IMR-90 (cell line): ENCODE measurements around the gene RCN2. TPM values are rescaled to one million over a fixed set of nuclear protein-coding genes. Genes with fewer than 3 reads are reported as not detected.
A peak's percentile ranks its signal among the peaks of the same experiment; 100 is the strongest.

Experiments
- ATAC-seq: fragments of 200-7000 bp; cut with Tn5 transposase; 2 replicates; pipeline ENCODE4 v1.9.1; 2020; ENCODE audit warnings: low read depth, mild to moderate bottlenecking, moderate library complexity
- BruUV-seq: library from RNA; stranded (reverse); fragments of 400-500 nt; replicated peaks from 2 replicates; lab custom pipeline; 2021; lab: Mats Ljungman, UMichigan
- CTCF ChIA-PET: fragments of 300-600 bp; formaldehyde crosslinking; extraction: SDS; loops from one replicate; lab custom pipeline; 2021; ENCODE audit warnings: antibody characterized with exemption; lab: Yijun Ruan, JAX
- POLR2A ChIA-PET: fragments of 300-600 bp; sonication (Branson Sonifier 250); formaldehyde crosslinking; loops from one replicate; lab custom pipeline; 2022; ENCODE audit warnings: antibody characterized with exemption; ENCODE audit not compliant: unreplicated experiment; lab: Charles Lee
- DNase-seq: peaks from one replicate; pipeline ENCODE4 v3.0.0; 2013
- H2AFZ ChIP-seq: replicated peaks from 2 replicates; pipeline ENCODE3; 2013; ENCODE audit warnings: low read length, mild to moderate bottlenecking; ENCODE audit not compliant: poor library complexity
- H2AK5ac ChIP-seq: 2 replicates; pipeline ENCODE4 v1.6.1; 2013; ENCODE audit warnings: low read depth, low read length, inconsistent platforms
- H2AK9ac ChIP-seq: replicated peaks from 2 replicates; pipeline ENCODE3; 2013; ENCODE audit warnings: mild to moderate bottlenecking, low read depth, low read length, moderate library complexity; ENCODE audit not compliant: poor library complexity
- H2BK120ac ChIP-seq: 2 replicates; pipeline ENCODE4 v1.6.1; 2013; ENCODE audit warnings: low read depth, low read length, inconsistent platforms
- H2BK15ac ChIP-seq: 3 replicates; pipeline ENCODE4 v1.6.1; 2013; ENCODE audit warnings: low read depth, low read length, inconsistent platforms
- H2BK20ac ChIP-seq: 2 replicates; pipeline ENCODE4 v1.6.1; 2013; ENCODE audit warnings: low read depth, mild to moderate bottlenecking, inconsistent platforms, low read length, moderate library complexity
- H2BK5ac ChIP-seq: 2 replicates; pipeline ENCODE4 v1.6.1; 2013; ENCODE audit warnings: mild to moderate bottlenecking, low read depth, low read length, inconsistent platforms; ENCODE audit not compliant: poor library complexity, severe bottlenecking
- H3K14ac ChIP-seq: replicated peaks from 2 replicates; pipeline ENCODE4 v1.6.1; 2013; ENCODE audit warnings: low read depth, low read length, inconsistent platforms
- H3K18ac ChIP-seq: 2 replicates; pipeline ENCODE4 v1.6.1; 2013; ENCODE audit warnings: low read depth, low read length, control low read depth
- H3K23ac ChIP-seq: 2 replicates; pipeline ENCODE4 v1.6.1; 2013; ENCODE audit warnings: low read depth, low read length, inconsistent platforms
- H3K27ac ChIP-seq: 2 replicates; pipeline ENCODE4 v1.5.1; 2013; ENCODE audit warnings: mild to moderate bottlenecking, control low read depth, low read length; ENCODE audit not compliant: insufficient read depth
- H3K27me3 ChIP-seq: 2 replicates; pipeline ENCODE4 v1.6.1; 2013; ENCODE audit warnings: low read length; ENCODE audit not compliant: control insufficient read depth, insufficient read depth
- H3K36me3 ChIP-seq: 2 replicates; pipeline ENCODE4 v1.6.1; 2013; ENCODE audit warnings: low read length, mixed read lengths; ENCODE audit not compliant: control insufficient read depth, insufficient read depth
- H3K4ac ChIP-seq: 2 replicates; pipeline ENCODE4 v1.6.1; 2013; ENCODE audit warnings: low read depth, low read length, inconsistent platforms
- H3K4me1 ChIP-seq: 2 replicates; pipeline ENCODE4 v1.6.1; 2013; ENCODE audit warnings: low read length, mixed read lengths; ENCODE audit not compliant: control insufficient read depth, insufficient read depth
- H3K4me2 ChIP-seq: 2 replicates; pipeline ENCODE4 v1.6.1; 2013; ENCODE audit warnings: low read depth, mild to moderate bottlenecking, control low read depth, low read length, moderate library complexity
- H3K4me3 ChIP-seq: 2 replicates; pipeline ENCODE4 v1.5.1; 2013; ENCODE audit warnings: low read depth, mild to moderate bottlenecking, control low read depth, low read length, moderate library complexity; ENCODE audit not compliant: insufficient read depth
- H3K56ac ChIP-seq: 2 replicates; pipeline ENCODE4 v1.6.1; 2013; ENCODE audit warnings: low read length, inconsistent platforms; ENCODE audit not compliant: insufficient read depth; ENCODE audit errors: extremely low read depth
- H3K79me1 ChIP-seq, 2 experiments: 2 replicates each; pipeline ENCODE4 v1.6.1; 2013; ENCODE audit warnings: low read length in 2 of 2, inconsistent platforms in 1 of 2, low read depth in 1 of 2
- H3K9ac ChIP-seq: 2 replicates; pipeline ENCODE4 v1.6.1; 2013; ENCODE audit warnings: low read depth, low read length, control low read depth
- H3K9me1 ChIP-seq: 2 replicates; pipeline ENCODE4 v1.6.1; 2013; ENCODE audit warnings: low read length, inconsistent platforms; ENCODE audit not compliant: insufficient read depth
- H3K9me3 ChIP-seq: 2 replicates; pipeline ENCODE4 v1.6.1; 2013; ENCODE audit warnings: low read length; ENCODE audit not compliant: control insufficient read depth, insufficient read depth
- H4K20me1 ChIP-seq: 2 replicates; pipeline ENCODE4 v1.6.1; 2013; ENCODE audit warnings: low read length, inconsistent platforms; ENCODE audit not compliant: insufficient read depth
- H4K5ac ChIP-seq: 2 replicates; pipeline ENCODE4 v1.6.1; 2013; ENCODE audit warnings: mild to moderate bottlenecking, low read depth, low read length, control low read depth
- H4K8ac ChIP-seq, 2 experiments: 2 replicates each; pipeline ENCODE4 v1.6.1; 2013; ENCODE audit warnings: low read depth in 2 of 2, low read length in 2 of 2, control low read depth in 1 of 2, inconsistent platforms in 1 of 2
- H4K91ac ChIP-seq: 2 replicates; pipeline ENCODE4 v1.6.1; 2013; ENCODE audit warnings: low read depth, low read length, inconsistent platforms; ENCODE audit not compliant: insufficient read depth
- RCOR1 ChIP-seq: IDR thresholded peaks from 2 replicates; pipeline ENCODE4 v1.6.1; 2012; ENCODE audit warnings: mild to moderate bottlenecking, low read length, improper control_type of control experiment; ENCODE audit not compliant: insufficient replicate concordance
- WGBS, 2 experiments: methylation state at CpG; one replicate each; pipeline versions ENCODE4 v1.1.5 to v1.1.7; 2013; ENCODE audit warnings: missing lambda C conversion rate in 2 of 2; ENCODE audit not compliant: insufficient read length in 1 of 2; ENCODE audit errors: extremely low coverage in 2 of 2; 5-methylcytosine and 5-hydroxymethylcytosine counted together
- dilution Hi-C: fragments of 300-500 bp; cut with HindIII; formaldehyde crosslinking; loops from one replicate; pipeline ENCODE4 v1.14.3; 2018; ENCODE audit warnings: low sequenced_read_pairs; ENCODE audit not compliant: unreplicated experiment
- in situ Hi-C: fragments of 300-500 bp; cut with MboI; formaldehyde crosslinking; loops from 3 replicates; pipeline ENCODE4 v1.14.3; 2019; ENCODE audit warnings: low sequenced_read_pairs, inconsistent platforms, mixed read lengths
- intact Hi-C: fragments of 100-400 bp; cut with micrococcal nuclease; formaldehyde crosslinking; loops from 2 replicates; pipeline ENCODE4 v1.10.0; 2022
- polyA plus RNA-seq, 3 experiments: library from polyadenylated mRNA; depleted of rRNA; stranded (reverse); fragments of >200 nt; gene quantifications; 2 replicates each; pipeline ENCODE4 v1.2.3, GENCODE V29; 2012; ENCODE audit warnings: low replicate concordance in 1 of 3
- total RNA-seq: library from RNA; depleted of rRNA; stranded (reverse); fragments of >200 nt; gene quantifications from 2 replicates; pipeline ENCODE4 v1.2.3, GENCODE V29; 2012

RCN2 gene
- total and polyA plus RNA-seq, 2 of the 4 experiments (the other 2 are of a cell fraction) = 12.0 to 56.5 TPM

- Histone ChIP-seq H3K4me2 (no peak overlapping the region), H2AFZ (peak overlapping the region; percentile 8), H2BK120ac (no peak overlapping the region), H2AK9ac (no peak overlapping the region), H3K4me1 (peaks cover 6% of the 10 kb centered on the region), H3K4ac (no peak overlapping the region), H3K14ac (no peak overlapping the region), H3K27me3 (peaks cover 16% of the 10 kb centered on the region), H2BK5ac (no peak overlapping the region), H3K4me3 (no peak overlapping the region), H4K20me1 (no peaks in the 10 kb centered on the region), H3K27ac (no peak overlapping the region), H2AK5ac (no peak overlapping the region), H3K23ac (no peak overlapping the region), H4K91ac (no peak overlapping the region), H3K18ac (no peak overlapping the region), H3K9me1 (peaks cover 3% of the 10 kb centered on the region; the same call in 1 of the 2 replicates), H2BK20ac (no peak overlapping the region), H2BK15ac (no peak overlapping the region), H3K79me1 (no peaks in the 10 kb centered on the region), H4K5ac (no peak overlapping the region), H3K36me3 (no peaks in the 10 kb centered on the region), H3K9me3 (no peaks in the 10 kb centered on the region), H3K9ac (no peak overlapping the region), H3K56ac (no peak overlapping the region), H4K8ac (no peak overlapping the region)
- dilution Hi-C loops = no loop called here
- ChIA-PET CTCF (no interaction called here), POLR2A (no interaction called here)
- no TSS peak for BruUV-seq
- no peak for DNase-seq
- intact Hi-C loops = no loop called here
- in situ Hi-C loops = no loop called here
- no peak for ATAC-seq
- no peak for TF ChIP-seq RCOR1
- 100% methylated on average over 3 of the region's 4 CpGs; no CpG with 5 or more reads in 1 of the 2 experiments for WGBS, 2 experiments
Measured at GRCh38 chr15:77001351-77001750, 69.8 kb downstream of the RCN2 start.
